Measurements from ENCODE around the gene HDDC2. TPM values are rescaled to one million over a fixed set of nuclear protein-coding genes. Genes with fewer than 3 reads are reported as not detected.

HDDC2 gene, protein sequence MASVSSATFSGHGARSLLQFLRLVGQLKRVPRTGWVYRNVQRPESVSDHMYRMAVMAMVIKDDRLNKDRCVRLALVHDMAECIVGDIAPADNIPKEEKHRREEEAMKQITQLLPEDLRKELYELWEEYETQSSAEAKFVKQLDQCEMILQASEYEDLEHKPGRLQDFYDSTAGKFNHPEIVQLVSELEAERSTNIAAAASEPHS
- total RNA-seq, result 10 to 100 TPM; 40.7 to 45.6 TPM
- long read RNA-seq, transcript HDDC2-202 (6 exons, 918 nt), result major isoform, 17 of 30 reads
- long read RNA-seq, transcript HDDC2-201 (5 exons, 1,350 nt), result minor isoform, 6 of 30 reads
- long read RNA-seq, partial matches to known transcripts, result 1 of 30 reads
- long read RNA-seq, other reads (novel, unspliced or antisense), result 5 of 30 reads

DNA sequence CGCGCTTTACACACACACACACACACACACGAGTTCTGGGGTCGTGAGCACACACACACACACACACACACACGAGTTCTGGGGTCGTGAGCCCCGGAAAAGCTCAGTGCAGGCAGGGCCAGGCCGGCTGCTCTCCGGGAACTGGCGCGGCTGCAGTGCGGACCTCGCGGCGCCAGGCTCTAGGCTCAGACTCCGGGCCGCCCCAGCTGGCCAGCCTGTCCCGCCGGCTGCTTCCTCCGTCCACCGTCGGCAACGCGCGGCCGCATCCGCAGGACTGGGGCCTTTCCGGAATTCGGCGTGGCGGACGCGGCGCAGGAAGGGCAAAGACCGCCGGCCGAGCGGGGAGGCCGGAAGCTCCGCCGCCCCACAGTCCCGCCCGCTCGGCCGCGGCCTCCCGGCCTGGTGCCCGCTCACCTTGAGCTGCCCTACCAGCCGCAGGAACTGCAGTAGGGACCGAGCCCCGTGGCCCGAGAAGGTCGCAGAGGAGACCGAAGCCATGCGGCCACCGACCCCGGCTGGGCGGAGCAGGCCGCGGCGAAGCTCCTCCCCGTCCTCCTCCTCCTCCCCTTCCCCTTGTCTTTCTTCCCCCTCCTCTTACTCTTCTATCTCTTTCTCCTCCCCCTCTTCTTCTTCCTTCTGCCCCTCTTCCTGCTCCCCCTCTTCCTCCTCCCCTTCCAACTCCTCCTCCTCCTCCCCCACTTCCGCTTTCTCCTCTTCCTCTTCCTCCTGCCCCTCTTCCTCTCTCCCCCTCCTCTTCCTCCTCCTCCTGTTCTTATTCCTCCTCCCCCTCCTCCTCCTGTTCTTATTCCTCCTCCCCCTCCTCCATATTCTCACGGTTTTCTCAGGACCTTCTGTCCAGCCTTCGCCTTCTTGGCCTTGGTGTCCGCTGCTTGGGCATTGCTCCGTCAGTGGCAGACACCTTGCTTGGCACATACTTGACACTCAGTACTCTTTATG is at the start of gene HDDC2:
TSS of gene HDDC2 (minus strand) at position 533 of the 957 bp plus-strand sequence. CDS start at position 498, 35 bp downstream.
- ATAC-seq (peak; percentile 92), DNase-seq (peak; percentile 56 to 81)
- intact Hi-C loops (cut with DNase I, micrococcal nuclease), result loop anchor here in 1 of 2 donors (10.0 kb wide), 1 partner anchor 673 kb away; no protein-coding TSS in a partner anchor

DNA sequence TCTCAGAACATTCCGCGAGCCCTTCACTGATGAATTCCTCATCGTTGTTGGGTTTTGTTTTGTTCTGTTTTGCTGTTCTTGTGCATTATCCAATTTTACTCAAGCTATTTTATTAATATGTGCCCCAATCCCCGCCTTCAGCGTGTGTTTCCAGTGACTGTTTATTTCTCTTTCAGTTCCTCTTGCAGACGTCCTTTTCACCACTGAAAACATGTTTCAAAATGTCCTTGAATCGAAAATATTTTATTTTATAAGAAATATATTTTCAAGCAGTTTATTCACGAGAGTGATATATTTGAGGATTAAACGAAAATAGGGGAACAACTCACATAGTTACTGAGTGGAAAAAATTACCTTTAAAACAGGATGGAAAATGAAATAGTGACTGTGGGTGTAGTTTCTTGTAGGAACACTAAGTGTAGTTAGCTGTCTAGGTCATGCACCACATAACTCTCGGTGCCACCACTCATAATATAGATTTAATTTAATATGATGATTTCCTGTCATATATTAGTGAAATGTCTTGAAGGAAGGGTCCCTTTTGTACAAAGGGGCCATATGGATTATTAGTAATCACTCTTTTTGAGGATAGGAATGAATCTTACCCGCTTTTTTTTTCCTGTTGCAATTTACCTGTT is 45.3 kb upstream of the HDDC2 start:
- DNase-seq (no peak), ATAC-seq (no peak)
- intact Hi-C loops (cut with DNase I, micrococcal nuclease), result no loop called here

GRCh38 chr6:125346201-125346925 is 44.6 kb upstream of the HDDC2 start:
- ATAC-seq (no peak), DNase-seq (peak in 1 of 2 donors; percentile 9)
- intact Hi-C loops (cut with DNase I, micrococcal nuclease), result no loop called here

- intact Hi-C loops (cut with DNase I, micrococcal nuclease), result no loop called here
- no peak for ATAC-seq
Observed at GRCh38 chr6:125341460-125341859, 39.7 kb upstream of the HDDC2 start.

DNA sequence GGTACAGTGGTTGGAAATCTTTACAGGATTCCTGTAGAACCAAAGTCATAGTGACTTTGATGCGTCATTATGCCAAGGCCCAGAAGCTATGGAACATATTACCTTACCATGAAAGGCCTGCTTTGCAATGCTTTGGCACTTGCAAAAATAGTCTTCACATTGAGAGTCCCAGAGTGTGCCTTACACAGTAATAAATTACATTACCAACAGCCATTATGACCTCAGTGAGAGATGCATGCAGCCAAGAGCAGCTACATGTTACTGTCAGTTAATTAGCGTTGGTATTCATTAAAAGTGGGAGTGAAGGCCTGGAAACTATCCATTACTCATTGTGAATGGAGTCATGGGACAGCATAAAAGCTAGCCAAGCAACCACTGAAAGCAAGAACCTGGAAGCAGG is 39.2 kb upstream of the HDDC2 start:
- intact Hi-C loops (cut with DNase I, micrococcal nuclease), result no loop called here
- DNase-seq (no peak), ATAC-seq (no peak)

More at GRCh38 chr6:125341460-125341859, 39.7 kb upstream of the HDDC2 start:
- DNase-seq, result no peak

GRCh38 chr6:125340175-125340835 is 38.5 kb upstream of the HDDC2 start:
- no peak for ATAC-seq
- intact Hi-C loops (cut with DNase I, micrococcal nuclease), result no loop called here
- no peak for DNase-seq

- intact Hi-C loops (cut with DNase I, micrococcal nuclease), result no loop called here
- no peak for ATAC-seq
- no peak for DNase-seq
Observed at GRCh38 chr6:125339653-125340052, 37.9 kb upstream of the HDDC2 start.

GRCh38 chr6:125338381-125338780 is 36.6 kb upstream of the HDDC2 start:
- no peak for DNase-seq
- no peak for ATAC-seq
- intact Hi-C loops (cut with DNase I, micrococcal nuclease), result no loop called here

GRCh38 chr6:125337706-125338105 is 35.9 kb upstream of the HDDC2 start:
- intact Hi-C loops (cut with DNase I, micrococcal nuclease), result no loop called here
- no peak for ATAC-seq
- no peak for DNase-seq

DNA sequence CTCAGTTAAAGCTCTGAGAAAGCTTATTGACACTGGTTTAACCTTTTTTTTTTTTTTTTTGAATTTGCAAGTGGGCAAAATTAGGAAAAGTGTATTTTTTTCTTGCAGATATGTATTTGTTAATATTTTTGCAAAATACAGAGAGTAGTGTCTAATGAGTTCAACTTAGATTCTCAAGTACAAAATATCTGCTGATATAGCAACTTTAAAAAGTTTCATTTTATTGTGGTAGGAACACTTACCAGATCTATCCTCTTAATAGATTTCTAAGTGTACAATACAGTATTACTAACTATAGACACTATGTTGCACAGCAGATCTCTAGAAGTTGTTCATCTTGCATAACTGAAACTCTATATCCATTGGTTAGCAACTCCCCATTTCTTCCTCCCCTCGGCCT is 30.9 kb upstream of the HDDC2 start:
- intact Hi-C loops (cut with DNase I, micrococcal nuclease), result no loop called here
- DNase-seq (no peak), ATAC-seq (no peak)

- no peak for DNase-seq
- ATAC-seq, result no peak
Observed at GRCh38 chr6:125325586-125325985, 23.8 kb upstream of the HDDC2 start.

DNA sequence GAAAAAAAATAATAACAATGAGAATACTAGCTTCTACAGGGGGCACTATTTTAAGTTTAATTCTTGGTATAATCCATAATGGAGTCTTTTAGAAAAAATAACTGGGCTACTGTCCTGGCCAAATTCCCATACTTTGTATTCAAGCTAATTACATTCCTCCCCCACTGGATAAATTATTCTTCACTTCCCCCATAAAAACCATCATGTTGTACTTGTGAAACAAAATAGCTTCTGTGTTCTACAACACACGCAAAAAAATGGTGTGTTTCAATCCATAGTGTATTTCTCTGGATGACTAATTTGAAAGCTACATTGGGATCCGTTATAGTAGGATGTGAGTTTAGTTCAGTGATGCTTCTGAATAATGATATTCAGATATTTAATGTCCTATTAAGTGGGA is 21.6 kb upstream of the HDDC2 start:
- DNase-seq, result no peak
- intact Hi-C loops (cut with DNase I, micrococcal nuclease), result no loop called here
- no peak for ATAC-seq

More at GRCh38 chr6:125325586-125325985, 23.8 kb upstream of the HDDC2 start:
- intact Hi-C loops (cut with DNase I, micrococcal nuclease), result no loop called here

DNA sequence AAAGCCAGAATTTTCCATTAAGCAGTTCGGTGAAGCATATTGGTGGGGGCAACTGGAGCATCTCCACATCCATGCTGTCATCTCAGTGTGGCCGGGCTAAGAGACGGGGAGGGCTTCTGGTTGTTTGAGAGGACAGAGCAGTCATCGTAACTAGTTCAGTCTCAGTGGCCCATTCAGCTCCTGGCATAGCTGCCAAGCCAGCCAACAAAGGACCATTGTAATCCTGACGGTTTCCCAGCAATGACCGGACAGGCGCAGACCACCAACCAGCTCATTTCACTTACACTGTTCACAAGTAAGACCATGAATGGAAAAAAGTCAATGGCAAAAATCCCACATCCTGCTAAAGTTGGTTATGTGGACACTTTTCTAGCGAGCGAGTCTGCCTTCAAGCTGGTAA is 14.9 kb upstream of the HDDC2 start:
- DNase-seq, result no peak
- intact Hi-C loops (cut with DNase I, micrococcal nuclease), result loop anchor here in 1 of 2 donors (10.0 kb wide), 1 partner anchor 448 kb away; no protein-coding TSS in a partner anchor
- ATAC-seq, result no peak

DNA sequence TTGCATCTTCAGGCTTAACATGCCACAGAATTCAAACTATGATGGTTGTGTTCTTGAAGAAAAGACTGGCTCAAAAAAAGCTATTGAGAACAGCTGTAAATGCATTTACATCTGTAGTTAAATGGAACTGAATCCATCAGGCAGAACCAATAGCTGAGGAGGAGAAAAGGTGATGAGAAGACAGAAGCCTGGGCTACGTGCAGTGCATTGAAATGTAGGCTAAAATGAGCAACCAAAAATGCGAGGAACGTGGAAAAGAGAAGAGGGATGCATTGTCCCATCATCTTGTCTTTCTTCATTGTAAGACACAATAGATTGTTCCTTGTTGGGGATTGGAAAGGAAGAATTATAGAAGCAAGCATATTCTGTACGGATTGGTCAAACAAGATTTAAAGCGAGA is 13.8 kb upstream of the HDDC2 start:
- DNase-seq (no peak), ATAC-seq (no peak)
- intact Hi-C loops (cut with DNase I, micrococcal nuclease), result loop anchor here in 1 of 2 donors (10.0 kb wide), 1 partner anchor 449 kb away; no protein-coding TSS in a partner anchor

- intact Hi-C loops (cut with DNase I, micrococcal nuclease), result loop anchor here (5.0 to 10.0 kb wide), 2 partner anchors 451 to 453 kb away; no protein-coding TSS in a partner anchor
- peak; percentile 92 for ATAC-seq
- peak; percentile 46 to 56 for DNase-seq
Observed at GRCh38 chr6:125314009-125314581, 12.3 kb upstream of the HDDC2 start.

DNA sequence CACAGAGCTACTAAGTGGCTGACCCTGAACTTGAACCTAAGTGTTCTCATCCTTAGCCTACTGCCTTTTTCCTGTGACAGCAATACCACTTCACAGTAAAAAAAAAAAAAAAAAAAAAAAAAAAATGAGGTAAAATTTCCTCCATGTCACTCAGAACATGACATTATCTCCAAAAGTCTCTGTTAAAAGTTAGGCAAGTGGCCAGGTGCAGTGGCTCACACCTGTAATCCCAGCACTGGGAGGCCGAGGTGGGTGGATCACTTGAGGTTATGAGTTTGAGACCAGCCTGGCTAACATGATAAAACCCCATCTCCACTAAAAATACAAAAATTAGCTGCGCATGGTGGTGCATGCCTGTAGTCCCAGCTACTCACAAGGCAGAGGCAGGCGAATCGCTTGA is 11.2 kb upstream of the HDDC2 start:
- no peak for ATAC-seq
- no peak for DNase-seq
- intact Hi-C loops (cut with DNase I, micrococcal nuclease), result loop anchor here (5.0 to 10.0 kb wide), 2 partner anchors 452 to 454 kb away; no protein-coding TSS in a partner anchor

GRCh38 chr6:125312478-125312877 is 10.7 kb upstream of the HDDC2 start:
- DNase-seq, result no peak
- ATAC-seq, result no peak
- intact Hi-C loops (cut with DNase I, micrococcal nuclease), result loop anchor here (5.0 to 10.0 kb wide), 2 partner anchors 452 to 455 kb away; no protein-coding TSS in a partner anchor
